Cerebellar nuclear complex (tissue), 1 donor: ENCODE measurements around the gene FCHSD2.
A peak's percentile ranks its signal among the peaks of the same experiment; 100 is the strongest.

Source experiments
- DNase-seq, 2 experiments: peaks; one replicate each; lab custom pipeline; 2025; lab: John Stamatoyannopoulos, UW

FCHSD2 gene

DNA sequence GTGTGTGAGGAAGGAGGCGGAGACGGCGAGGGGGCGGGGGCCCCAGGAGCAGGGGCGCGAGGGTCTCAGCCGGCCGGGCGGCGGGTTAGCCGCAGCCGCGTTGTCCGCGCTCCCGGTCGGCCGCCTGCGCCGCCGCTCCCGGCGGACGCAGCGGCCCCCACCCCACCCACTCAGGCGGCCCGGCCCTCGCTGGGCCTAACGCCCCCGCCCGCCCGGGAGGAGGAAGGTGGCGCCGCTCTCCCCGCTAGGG is at the start of gene FCHSD2:
TSS of gene FCHSD2 (minus strand) at position 191 of the 250 bp plus-strand sequence. CDS start 441 bp downstream, outside the sequence.
- DNase-seq, result no peak

DNA sequence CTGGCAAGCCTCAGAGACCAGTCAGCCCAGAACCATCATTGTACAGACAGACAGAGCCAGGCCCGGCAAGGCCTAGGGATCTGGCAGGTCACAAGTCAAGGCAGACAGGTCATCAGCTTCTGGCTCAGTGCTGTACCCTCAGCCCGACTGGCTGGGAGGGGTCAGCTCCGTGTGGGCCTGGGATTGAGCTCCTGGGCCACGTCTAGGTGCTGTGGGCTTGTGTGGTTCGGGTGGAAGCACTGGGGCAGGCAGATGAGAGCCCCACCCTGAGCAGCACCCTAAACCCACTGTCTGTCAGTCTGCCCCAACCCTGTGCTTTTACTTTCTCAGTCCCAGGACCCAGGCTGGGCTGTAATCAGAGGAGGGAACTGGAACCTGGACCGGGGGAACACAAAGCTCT is 49.0 kb upstream of the FCHSD2 start:
- DNase-seq, result no peak

DNA sequence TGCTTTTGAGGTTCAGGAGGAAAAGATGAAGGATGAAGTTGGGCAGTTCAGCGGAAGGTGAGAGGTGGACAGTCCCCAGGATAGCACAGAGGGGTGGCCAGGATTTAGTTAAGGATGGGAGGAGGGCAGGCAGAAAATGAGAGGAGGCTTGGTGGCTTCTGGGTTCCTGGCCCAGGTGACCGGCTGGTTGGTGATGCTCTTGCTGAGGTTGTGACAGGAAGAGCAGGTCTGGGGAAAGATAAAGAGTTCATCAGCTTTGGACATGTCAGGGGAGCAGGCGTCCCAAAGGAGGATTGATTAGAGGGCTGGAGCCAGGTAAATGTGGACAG is 48.4 kb upstream of the FCHSD2 start:
- no peak for DNase-seq

DNA sequence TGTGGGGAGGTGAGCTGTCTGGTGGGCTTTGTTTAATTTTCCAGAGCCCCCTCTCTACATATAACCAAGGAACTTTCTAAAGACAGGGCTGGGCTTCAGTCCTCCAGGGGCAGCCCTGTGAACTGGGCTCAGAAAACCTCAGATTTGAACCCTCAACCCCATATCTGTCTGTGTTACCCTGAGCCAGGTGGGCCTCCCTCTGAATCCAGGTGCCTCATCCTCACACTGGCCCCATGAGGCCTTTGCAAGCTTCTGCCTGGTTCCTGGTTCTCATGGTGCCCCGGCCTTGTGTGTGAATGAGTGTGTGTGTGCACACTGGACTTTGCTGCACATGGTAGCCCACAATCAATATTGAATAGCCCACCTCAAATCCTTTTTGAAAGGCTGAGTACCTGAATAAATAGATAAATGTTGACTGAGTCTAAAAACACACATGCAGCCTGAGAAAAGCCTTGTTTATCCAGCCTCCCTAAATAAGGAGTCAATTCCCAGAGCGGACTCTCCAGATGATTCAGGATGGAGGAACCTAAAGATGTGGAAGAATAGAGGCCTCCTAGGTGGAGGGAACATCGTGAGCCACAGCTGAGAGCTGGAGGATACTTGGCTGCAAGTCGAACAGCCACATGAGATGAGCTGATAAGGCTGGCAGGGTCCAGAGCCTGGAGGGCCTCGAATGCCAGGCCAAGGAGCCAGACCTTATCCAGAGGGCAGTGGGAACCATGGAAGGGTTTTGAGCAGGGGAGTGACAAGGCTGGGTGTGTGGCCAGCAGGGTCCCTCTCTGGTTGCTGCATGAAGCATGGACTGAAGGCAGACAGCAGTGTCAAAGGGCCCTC is 47.8 kb upstream of the FCHSD2 start:
- DNase-seq, result no peak

DNA sequence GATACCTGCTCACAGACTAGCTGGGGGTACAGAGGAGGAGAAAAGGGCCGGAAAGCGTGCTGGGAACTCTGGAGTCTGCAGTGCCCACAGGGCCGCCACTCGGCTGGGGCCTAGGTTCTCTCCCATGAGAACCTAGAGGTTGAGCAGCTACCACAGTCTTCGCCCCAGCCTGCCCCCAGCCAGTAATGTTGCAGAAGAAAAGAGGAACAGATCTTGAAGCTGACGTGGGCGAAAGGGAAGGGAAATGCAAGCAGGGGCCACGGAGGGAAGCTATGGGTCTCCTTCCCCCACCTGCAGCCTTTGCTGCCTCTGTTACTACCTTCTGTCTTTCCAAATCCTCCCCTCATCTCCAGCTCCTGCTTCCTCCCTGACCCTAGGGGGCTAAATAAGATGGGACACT is 47.2 kb upstream of the FCHSD2 start:
- DNase-seq, result no peak

DNA sequence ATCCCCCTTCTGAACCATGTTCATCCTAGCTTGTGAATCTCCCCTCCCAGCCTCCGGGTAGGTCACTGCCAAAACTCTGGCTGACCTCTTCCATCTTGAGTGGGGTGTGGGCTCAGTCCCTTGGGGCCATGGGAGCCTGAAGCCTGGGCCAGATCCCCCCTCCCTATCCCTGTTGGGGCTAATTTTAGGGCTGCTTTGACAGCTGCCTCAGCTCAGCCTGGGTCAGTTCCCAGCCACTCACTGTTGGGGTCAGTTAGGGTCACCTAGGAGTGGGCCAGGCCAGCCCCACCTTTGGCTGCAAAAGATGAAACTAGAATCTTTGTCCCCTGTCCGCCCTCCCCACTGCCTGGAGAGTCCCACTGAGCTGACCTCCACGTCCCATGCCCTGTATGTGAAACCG is 46.2 kb upstream of the FCHSD2 start:
- no peak for DNase-seq

DNA sequence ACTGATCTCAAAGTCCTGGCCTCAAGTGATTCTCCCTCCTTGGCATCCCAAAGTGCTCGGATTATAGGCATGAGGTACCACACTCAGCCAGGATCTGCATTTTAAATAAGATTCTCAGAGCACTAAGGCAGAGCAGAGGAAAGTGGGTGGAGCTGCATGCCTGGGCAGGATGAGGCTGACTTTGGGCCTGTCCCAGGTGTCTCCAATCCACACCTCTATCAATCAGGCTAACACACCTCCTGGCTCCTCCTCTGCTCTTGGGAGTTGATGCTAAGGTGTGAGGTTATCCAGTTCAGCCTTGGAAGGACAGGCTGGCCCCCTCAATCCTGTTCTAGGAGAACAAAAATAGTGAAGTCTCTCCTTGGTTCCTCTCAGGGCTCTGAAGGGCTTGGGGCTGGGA is 45.7 kb upstream of the FCHSD2 start:
- DNase-seq, result no peak

DNA sequence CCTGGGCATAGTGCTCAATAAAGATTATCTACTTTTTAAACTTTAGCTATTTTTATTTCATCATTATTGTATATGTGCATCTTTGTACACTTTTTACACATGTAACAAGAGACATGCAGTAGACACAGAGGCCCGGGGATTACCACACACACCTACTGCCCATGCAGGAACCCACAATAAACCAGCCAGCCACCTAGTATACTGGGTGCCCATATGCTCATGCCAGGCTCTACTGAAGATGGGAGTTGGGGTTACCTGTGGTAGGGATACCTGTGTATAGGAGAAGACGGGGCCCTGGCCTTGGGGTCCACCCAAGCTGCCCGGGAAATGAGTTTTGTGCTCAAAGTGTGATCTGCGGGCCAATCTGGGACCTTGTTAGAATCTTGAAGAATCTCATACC is 44.8 kb upstream of the FCHSD2 start:
- no peak for DNase-seq

DNA sequence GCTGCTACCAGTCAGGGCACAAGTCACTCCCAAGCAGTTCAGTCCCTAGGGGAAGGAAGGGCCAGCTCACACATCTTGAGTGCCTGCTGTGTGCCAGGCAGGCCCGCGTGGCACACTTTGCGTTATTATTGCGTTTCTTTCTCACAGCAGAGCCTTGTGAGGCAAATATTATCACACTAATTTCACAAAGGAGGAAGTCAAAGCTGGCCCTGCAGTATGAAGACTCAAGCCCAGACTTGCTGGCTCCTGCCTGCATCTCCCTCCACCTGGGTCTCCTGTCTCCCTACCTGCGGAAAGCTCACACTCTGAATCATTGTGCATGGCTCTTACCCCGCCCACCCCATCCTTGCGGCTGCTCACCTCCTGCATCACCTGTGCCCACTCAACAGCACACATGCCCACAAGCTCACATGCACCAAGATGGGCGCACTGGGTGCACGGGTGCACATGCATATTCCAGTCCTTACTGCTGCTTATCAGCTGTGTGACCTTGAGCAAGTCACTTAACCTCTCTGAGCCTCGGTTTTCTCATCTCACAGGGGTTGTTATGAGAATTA is 44.3 kb upstream of the FCHSD2 start:
- DNase-seq, result no peak

DNA sequence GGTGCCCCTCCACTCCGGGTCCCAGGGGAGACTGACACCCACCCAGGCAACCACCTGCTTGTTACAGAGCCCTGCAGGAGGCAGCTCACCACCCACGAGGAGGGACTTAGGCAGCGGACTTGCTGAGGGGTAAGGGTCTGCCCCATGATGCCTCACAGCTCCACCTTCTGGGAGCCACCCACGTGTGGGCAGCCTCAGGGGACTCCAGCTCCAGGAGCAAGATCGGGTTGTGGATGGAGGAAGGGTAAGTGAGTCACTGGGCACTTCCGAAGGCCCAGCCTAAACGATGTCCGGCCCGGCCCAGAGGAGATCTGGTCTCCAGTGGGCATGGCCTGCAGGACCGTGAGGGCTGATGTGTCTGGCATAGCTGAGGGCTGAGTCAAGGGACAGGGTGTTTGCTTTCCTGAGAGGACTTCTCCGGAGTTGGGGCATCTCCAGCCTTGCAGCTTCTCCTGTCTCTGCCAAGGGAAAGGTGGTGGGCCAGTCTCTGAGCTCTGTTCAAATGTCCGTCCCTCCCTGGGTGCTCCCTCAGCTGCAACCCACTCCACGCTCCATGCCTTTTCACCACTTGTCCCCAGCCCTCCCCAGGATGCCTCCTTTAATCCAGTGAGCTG is 43.7 kb upstream of the FCHSD2 start:
- DNase-seq, result no peak

DNA sequence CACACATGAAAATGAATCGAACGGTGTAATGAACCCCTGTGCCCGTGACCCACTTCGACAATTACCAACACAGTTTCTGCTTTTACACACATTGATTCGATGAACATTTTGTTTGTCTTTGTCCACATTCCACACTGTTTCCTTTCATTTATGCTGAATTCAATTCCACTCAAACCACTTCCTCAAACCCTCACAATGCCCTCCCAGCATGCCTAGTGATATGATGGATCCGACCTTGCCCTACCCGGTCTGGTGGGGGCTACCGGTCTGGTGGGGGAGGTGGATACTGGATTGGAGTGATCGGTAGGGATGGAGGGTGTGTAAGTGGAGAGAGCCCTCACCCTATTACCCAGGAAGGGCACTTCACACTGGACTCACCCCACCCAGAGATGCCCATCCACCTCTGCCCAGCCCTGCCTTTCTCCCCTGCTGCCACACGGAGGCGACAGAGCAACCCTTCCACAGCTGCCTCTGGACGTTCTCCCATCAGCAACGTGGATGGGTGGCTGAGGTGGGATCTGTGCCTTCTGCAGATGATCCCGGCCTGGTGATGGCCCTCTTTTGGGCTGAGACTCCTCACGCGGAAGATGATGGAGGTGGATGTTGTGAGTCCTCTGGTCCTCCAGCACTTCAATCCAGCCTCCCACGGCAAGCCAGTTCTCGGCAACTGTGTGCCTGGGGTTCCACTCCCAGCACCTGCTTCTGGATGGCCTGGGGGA is 43.0 kb upstream of the FCHSD2 start:
- DNase-seq, result no peak

DNA sequence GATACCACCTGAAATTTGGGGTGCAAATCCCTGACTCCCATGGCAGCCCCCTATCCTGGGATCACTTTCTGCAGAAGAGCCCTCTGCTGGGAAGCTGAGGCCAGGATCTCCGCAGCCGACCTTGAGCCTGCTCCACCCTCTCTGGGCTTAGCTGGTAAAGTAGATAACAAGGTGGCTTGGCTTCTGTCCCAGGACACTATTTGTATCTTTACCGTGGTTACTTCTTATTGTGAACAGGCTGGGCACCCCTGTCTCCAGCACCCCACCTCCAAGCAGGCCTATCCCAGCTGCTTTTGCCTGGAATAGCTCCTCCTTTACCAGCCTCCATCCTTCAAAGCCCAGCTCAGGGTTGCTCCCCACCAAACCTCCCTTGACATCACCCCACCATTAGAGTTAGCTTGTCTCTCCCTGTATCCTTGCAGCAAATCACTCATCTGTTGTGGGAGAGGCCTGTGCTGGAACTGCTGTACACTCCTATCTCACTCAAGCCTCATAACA is 40.8 kb upstream of the FCHSD2 start:
- DNase-seq, result no peak

DNA sequence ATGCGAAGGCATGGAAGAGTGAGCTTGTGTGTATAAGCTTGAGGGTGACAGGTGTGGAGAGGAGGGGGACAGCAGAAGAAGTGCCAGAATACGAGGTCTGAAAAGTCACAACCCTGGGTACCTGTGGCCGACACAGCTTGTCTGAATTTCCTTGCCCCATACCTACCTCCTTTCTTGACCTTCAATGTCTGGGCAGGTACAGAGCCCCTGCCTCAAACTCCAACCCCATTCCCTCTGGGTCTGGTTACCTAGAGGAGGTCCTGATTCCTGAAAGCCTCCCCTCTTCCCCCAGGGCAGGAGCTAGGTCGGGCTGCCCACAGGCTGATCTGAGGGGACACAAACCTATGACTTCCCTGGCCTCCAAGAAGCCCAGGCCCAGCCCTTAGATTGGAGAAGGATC is 36.6 kb upstream of the FCHSD2 start:
- no peak for DNase-seq

DNA sequence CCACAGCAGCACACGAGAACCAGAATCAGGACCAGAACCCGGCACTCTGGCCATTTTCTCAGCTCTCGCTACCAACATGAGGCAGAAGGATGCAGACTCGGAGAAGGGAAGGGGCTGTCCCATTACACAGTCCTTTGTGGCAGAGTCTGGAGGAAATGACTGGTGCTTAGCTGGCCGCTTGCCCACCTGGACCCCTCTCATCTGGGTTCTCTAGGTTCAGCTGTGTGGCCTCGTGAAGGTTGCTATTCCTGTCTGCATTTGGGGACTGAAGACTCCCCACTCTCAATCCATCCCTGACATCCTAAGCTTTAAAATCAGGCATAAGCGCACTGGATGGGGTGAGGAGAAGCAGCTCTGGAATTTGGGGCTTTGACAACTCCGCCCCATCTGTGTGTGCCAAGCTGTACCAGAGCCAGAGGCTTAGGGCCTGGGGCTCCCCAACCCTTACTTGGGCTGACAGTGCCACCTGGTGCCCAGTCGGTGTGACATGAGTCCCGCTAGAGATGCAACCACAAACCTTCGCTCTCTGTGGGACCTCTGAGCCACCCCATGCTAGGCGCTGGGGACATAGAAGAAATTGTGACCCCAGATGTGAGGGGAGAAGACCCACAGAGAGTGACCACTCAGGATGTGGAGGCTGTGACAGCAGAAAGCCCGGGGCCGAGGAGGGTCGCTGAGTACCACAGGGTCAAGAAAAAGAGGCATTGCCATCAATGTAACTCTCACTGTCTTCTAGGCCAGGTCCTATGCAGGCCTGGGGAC is 35.8 kb upstream of the FCHSD2 start:
- peak in 1 of 2 experiments; percentile 51 for DNase-seq

DNA sequence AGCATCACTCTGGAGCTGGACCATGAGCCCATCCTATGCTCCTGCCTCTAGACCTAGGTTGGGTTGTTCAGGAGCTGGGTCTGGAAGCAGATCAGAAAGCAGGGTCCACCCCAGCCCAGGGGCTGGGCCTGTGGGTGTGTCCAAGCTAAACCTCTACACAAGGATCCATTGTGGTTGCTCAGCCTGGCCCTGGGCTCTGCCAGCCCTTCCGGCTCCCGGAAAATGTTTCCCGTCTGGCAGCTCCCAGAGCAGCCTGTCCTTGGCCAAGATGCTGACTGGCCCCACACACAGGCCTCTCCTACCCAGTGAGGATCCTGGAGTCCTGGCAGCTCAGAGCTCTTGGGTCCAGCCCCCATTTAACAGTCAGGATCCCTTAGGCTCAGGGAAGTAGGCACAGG is 35.3 kb upstream of the FCHSD2 start:
- no peak for DNase-seq

DNA sequence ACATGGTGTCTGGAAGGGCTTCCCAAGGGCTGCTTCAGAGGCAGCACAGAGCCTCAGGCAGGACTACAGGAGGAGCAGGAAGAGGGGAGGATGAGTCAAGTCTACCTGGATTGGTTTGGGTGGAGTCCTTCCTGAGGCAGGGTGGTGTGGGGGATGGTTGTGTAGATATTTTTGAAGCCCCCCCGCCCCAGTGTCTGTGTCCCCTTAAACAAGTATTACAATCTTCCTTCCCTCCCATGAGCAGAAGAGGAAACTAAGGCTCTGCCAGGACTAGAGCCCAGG is 34.7 kb upstream of the FCHSD2 start:
- DNase-seq, result no peak

DNA sequence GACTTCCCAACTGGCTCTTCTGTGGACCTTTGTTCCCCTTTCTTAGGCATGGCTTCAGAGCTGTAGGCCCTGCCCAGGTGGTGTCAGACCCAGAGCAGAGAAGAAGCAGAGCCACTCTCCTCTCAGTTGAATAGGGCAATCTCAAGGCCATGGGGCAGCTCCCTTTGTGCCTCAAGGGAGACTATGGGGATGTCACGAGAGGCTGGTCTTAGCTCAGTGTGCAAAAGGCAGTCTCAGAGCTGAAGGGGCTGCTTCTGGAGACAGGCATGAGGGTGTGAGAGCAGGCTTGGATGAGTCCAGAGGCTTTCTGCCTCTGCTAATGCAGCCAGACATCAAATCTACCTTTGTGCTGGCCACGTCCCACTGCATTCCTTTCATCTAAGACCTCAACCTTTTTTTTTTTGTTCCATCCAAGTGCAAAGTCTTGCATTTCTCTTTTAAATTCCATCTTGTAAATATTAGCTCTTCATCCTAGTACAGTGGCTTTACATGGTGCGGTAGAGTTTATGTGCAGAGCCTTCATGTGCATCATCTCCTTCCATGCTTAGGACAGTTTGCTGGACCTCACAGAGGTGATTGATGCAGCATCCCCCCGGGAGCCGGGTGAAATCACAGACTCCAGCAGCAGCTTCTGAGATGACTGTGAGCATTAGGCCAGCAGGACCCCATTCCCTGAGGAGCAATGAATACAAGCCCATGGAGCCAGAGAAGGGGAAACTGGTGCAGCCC is 34.2 kb upstream of the FCHSD2 start:
- no peak for DNase-seq

DNA sequence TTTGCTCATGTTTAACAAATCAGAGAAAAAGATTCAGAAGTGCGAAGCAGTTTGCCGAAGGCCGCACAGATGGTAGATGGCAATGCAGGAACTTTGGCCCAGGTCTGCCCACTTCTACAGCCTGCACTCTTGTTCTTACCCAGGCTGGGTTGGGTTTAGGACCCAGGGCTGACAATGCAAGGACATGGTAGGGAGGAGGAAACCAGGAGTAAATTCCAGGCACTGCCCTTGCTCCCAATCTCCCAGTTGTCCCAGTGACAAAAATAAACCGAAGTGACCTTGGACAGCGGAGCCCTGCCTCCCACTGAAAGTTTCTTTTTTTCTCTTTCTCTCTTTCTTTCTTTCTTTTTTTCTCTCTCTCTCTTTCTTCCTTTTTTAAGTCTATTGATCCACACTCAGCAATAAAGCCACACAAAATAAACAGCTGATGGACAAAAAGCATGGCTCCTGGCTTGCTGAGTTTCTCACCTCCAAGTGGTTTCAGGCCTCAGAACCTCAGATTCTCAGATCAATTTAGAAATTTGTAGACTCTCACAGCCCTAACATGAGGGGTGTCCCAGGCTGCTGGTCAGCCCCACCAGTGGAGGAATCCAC is 33.5 kb upstream of the FCHSD2 start:
- DNase-seq, result no peak

DNA sequence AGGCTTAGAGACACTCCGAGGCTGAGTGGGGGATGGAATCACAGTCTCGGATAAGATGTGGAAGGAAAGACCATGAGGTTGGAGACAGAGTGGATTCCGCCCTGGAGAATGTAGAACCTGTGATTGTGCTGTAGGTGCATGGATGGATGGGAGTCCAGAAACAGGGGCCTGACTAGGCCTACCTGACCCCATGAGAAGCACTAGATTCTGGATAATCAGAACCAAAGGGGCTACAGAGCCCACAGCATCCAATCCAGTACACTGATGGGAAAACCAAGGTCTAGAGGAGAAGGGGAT is 32.3 kb upstream of the FCHSD2 start:
- no peak for DNase-seq

DNA sequence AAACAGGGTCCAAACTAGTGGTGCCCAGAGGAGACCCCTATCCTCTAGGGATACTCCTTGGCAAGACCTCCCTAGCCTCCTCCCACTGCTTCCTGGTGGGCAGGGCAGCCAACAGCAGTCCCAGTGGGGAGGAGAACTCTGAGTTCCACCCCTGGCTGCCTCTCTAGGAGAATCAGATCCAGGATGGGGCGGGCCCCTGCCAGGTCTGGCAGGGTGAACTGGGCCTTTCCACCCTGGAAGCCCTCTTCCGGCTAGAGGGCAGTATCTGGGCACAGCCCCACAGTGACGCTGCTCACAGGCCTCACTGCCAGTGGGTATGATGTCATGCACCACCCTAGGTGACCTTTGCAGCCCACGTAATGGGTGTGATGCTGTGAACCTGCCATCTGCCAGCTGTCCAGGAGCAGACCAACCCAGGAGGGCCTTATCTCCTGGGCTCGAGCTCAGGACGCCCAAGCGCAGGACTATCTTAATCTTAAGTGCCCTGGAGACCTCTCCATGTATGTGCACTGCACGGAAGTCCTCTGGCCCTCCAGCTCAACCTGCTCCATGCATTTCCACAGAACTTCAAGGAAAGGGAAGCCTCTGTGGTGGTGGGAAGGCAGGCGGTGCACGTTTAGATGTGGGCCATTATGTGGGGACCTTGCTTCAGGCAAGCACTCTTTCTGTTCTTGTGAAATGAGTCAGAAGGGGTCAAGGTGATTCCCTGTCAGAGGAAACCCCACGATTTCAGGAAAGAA is 31.8 kb upstream of the FCHSD2 start:
- DNase-seq, result no peak
